CD4-positive, alpha-beta T cell (primary cell): Measurements from ENCODE around the gene SNTG2. TPM values are rescaled to one million over a fixed set of nuclear protein-coding genes. Genes with fewer than 3 reads are reported as not detected.

Experiments used
- ATAC-seq: fragments of 200-7000 bp; cut with Tn5 transposase; one replicate; pipeline ENCODE4 v1.10.0; 2022; ENCODE audit warnings: mild to moderate bottlenecking; ENCODE audit not compliant: poor library complexity
- CTCF ChIA-PET: fragments of 350-600 bp; sonication (Branson Sonifier 250); formaldehyde crosslinking; loops from one replicate; lab custom pipeline; 2021; ENCODE audit warnings: antibody characterized with exemption, inconsistent platforms; lab: Charles Lee
- POLR2A ChIA-PET: fragments of 350-600 bp; sonication (Branson Sonifier 250); formaldehyde crosslinking; loops from one replicate; lab custom pipeline; 2021; ENCODE audit warnings: antibody characterized with exemption, inconsistent platforms; lab: Charles Lee
- DNase-seq, 14 experiments: peaks; one replicate each; pipeline ENCODE4 v3.0.0-alpha.2; 2013 to 2020; ENCODE audit warnings: mixed read lengths in 2 of 14
- H3K27ac ChIP-seq, 2 donors: one replicate each; pipeline versions ENCODE4 v1.5.1 to v1.7.0; 2013; ENCODE audit warnings: low read length in 2 of 2, low read depth in 1 of 2, mild to moderate bottlenecking in 1 of 2
- H3K27me3 ChIP-seq, 2 experiments: 1 replicate in 1 of 2; 2 replicates in 1 of 2; pipeline versions ENCODE4 v1.6.1 to v1.7.0; 2013; ENCODE audit warnings: low read length in 2 of 2, control low read depth in 1 of 2, mild to moderate bottlenecking in 1 of 2, moderate library complexity in 1 of 2; ENCODE audit not compliant: insufficient read depth in 2 of 2, control insufficient read depth in 1 of 2
- H3K36me3 ChIP-seq: one replicate; pipeline ENCODE4 v1.6.1; 2013; ENCODE audit warnings: low read length, control low read depth; ENCODE audit not compliant: insufficient read depth
- H3K4me1 ChIP-seq: one replicate; pipeline ENCODE4 v1.6.1; 2013; ENCODE audit warnings: low read length, control low read depth; ENCODE audit not compliant: insufficient read depth
- H3K4me3 ChIP-seq: one replicate; pipeline ENCODE4 v1.5.1; 2013; ENCODE audit warnings: mild to moderate bottlenecking, low read length, moderate library complexity
- H3K9me3 ChIP-seq, 2 experiments: 1 replicate in 1 of 2; 2 replicates in 1 of 2; pipeline versions ENCODE4 v1.6.1 to v1.7.0; 2013; ENCODE audit warnings: low read length in 2 of 2, mild to moderate bottlenecking in 2 of 2, control low read depth in 1 of 2, moderate library complexity in 1 of 2; ENCODE audit not compliant: control insufficient read depth in 1 of 2, insufficient read depth in 1 of 2
- H3K27ac Mint-ChIP-seq: one replicate; pipeline ENCODE4 v1.8.0; 2020; ENCODE audit warnings: mixed read lengths
- H3K27me3 Mint-ChIP-seq: one replicate; pipeline ENCODE4 v1.8.0; 2021; ENCODE audit warnings: mixed read lengths
- H3K36me3 Mint-ChIP-seq: one replicate; pipeline ENCODE4 v1.8.0; 2021; ENCODE audit warnings: low read depth, mixed read lengths
- H3K4me1 Mint-ChIP-seq: one replicate; pipeline ENCODE4 v1.8.0; 2021; ENCODE audit warnings: low read depth, mixed read lengths
- H3K4me3 Mint-ChIP-seq: one replicate; pipeline ENCODE4 v1.8.0; 2020; ENCODE audit warnings: mild to moderate bottlenecking, mixed read lengths
- H3K9me3 Mint-ChIP-seq: one replicate; pipeline ENCODE4 v1.8.0; 2020; ENCODE audit warnings: mixed read lengths
- intact Hi-C, 2 experiments: fragments of 100-400 bp; cut with DNase I in 1 of 2; cut with micrococcal nuclease in 1 of 2; formaldehyde crosslinking; loops; one replicate each; pipeline versions ENCODE4 v1.15.1 to v1.9.0; 2023 to 2025; cut with DNase I, micrococcal nuclease
- total RNA-seq, 174 experiments: library from RNA in 2 of 174; stranded (reverse) in 2 of 174; gene quantifications; one replicate each; pipeline ENCODE4 v1.2.3 and lab custom pipeline; 2021 to 2026
- TF ChIP-seq, protein P1 (sequence below): fragments of 200-600 bp; IDR thresholded peaks from one replicate; pipeline ENCODE4 v1.8.0; 2022; ENCODE audit warnings: antibody characterized with exemption, mild to moderate bottlenecking

The SNTG2 gene
- total RNA-seq, 2 experiments from 2014 or later, result 1.1 to 1.5 TPM

DNA sequence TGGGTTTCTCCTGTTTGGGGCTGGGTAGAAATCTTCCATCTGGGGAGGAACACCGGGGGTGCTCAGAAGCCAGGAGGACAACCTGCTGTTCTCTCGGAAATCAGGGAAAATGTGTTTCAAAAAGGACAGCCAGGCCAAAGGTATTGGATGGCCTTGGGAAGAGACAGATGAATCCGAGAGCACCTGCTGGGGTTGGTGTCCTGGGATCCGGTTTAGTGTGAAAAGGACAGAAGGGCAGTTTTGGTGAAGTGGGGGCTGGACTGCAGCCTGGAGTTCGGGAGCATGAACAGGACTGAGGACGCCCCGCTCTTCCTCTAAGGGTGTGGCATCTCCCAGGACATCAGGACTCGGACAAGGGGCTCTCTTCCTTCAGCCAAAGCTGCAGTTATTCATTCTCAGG lies 24.9 kb upstream of the SNTG2 start:
- peaks cover 12% of the 10 kb centered on the region for H3K27me3 Mint-ChIP-seq
- H3K27me3 ChIP-seq, result no peaks in the 10 kb centered on the region
- H3K27ac Mint-ChIP-seq, result no peak overlapping the region
- POLR2A ChIA-PET, result no interaction called here
- TF ChIP-seq, protein P1, sequence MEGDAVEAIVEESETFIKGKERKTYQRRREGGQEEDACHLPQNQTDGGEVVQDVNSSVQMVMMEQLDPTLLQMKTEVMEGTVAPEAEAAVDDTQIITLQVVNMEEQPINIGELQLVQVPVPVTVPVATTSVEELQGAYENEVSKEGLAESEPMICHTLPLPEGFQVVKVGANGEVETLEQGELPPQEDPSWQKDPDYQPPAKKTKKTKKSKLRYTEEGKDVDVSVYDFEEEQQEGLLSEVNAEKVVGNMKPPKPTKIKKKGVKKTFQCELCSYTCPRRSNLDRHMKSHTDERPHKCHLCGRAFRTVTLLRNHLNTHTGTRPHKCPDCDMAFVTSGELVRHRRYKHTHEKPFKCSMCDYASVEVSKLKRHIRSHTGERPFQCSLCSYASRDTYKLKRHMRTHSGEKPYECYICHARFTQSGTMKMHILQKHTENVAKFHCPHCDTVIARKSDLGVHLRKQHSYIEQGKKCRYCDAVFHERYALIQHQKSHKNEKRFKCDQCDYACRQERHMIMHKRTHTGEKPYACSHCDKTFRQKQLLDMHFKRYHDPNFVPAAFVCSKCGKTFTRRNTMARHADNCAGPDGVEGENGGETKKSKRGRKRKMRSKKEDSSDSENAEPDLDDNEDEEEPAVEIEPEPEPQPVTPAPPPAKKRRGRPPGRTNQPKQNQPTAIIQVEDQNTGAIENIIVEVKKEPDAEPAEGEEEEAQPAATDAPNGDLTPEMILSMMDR, result no peak
- no peaks in the 10 kb centered on the region for H3K4me1 Mint-ChIP-seq
- H3K36me3 ChIP-seq, result no peaks in the 10 kb centered on the region
- H3K4me1 ChIP-seq, result no peaks in the 10 kb centered on the region
- ATAC-seq, result no peak
- H3K9me3 Mint-ChIP-seq, result no peaks in the 10 kb centered on the region
- intact Hi-C loops, result no loop called here
- no peak overlapping the region for H3K4me3 ChIP-seq
- CTCF ChIA-PET, result no interaction called here
- H3K4me3 Mint-ChIP-seq, result no peak overlapping the region
- H3K9me3 ChIP-seq, result peaks cover 0 to 6% of the 10 kb centered on the region in 2 experiments
- H3K36me3 Mint-ChIP-seq, result no peaks in the 10 kb centered on the region
- H3K27ac ChIP-seq, result no peak overlapping the region
- DNase-seq, result no peak

DNA sequence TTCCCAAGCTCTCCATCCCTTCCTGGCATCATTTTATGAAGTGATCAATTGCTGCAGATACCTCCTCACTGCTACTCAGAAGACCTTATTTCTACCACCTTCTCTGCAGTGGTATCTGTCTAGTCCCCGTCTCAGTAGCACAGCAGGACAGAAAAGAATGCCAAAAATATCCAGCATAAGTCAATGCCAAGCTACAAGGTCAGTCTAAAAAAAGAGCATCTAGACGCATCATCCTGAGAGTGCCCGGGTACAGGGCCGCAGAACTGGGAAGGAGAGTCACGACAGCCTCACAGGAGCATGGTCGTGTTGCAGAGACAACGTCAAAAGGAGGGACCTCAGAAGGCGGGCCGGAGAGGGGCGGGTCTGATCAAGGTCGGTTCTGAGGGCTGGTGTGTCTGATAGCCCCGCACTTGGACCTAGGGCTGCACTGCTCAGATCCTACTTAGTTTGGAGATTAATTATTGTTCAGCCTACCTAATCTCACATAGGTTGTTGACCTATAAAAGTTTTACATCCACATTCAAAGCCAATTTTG lies 24.3 kb upstream of the SNTG2 start:
- H3K27me3 Mint-ChIP-seq, result peaks cover 12% of the 10 kb centered on the region
- intact Hi-C loops, result no loop called here
- H3K4me3 Mint-ChIP-seq, result no peak overlapping the region
- ATAC-seq, result no peak
- H3K27me3 ChIP-seq, result no peaks in the 10 kb centered on the region
- peaks cover 0 to 6% of the 10 kb centered on the region in 2 experiments for H3K9me3 ChIP-seq
- ChIA-PET CTCF (no interaction called here), POLR2A (no interaction called here)
- H3K4me1 ChIP-seq, result no peaks in the 10 kb centered on the region
- DNase-seq, result no peak
- no peaks in the 10 kb centered on the region for H3K36me3 ChIP-seq
- no peak overlapping the region for H3K27ac Mint-ChIP-seq
- TF ChIP-seq, protein P1, result no peak
- H3K4me1 Mint-ChIP-seq, result no peaks in the 10 kb centered on the region
- H3K27ac ChIP-seq, result no peak overlapping the region
- H3K9me3 Mint-ChIP-seq, result no peaks in the 10 kb centered on the region
- H3K4me3 ChIP-seq, result no peak overlapping the region
- H3K36me3 Mint-ChIP-seq, result no peaks in the 10 kb centered on the region

DNA sequence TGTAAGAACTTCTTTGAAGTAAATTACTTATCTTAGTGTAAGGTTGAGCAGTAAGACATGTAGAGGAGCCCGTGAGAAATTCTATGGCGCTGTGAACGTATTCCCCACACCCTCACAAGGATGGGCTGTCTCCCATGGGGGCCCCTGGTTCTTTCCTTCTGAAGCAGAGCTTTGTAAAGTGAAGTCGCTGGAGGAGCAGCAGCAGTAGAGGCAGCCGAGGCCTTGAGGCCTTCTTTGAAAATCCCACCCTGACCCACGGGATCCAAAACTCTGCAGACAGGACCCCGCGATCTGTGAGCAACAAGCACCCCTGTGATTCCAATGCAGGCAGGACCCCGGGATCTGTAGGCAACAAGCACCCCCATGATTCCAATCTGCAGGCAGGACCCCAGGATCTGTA lies 23.8 kb upstream of the SNTG2 start:
- no peaks in the 10 kb centered on the region for H3K4me1 ChIP-seq
- H3K4me1 Mint-ChIP-seq, result no peaks in the 10 kb centered on the region
- no peak for ATAC-seq
- POLR2A ChIA-PET, result no interaction called here
- no peak for DNase-seq
- no peak overlapping the region for H3K4me3 Mint-ChIP-seq
- peaks cover 0 to 6% of the 10 kb centered on the region in 2 experiments for H3K9me3 ChIP-seq
- H3K27me3 ChIP-seq, result no peaks in the 10 kb centered on the region
- H3K36me3 Mint-ChIP-seq, result no peaks in the 10 kb centered on the region
- CTCF ChIA-PET, result no interaction called here
- intact Hi-C loops, result no loop called here
- peaks cover 12% of the 10 kb centered on the region for H3K27me3 Mint-ChIP-seq
- H3K36me3 ChIP-seq, result no peaks in the 10 kb centered on the region
- TF ChIP-seq, protein P1, result no peak
- H3K27ac Mint-ChIP-seq, result no peak overlapping the region
- H3K4me3 ChIP-seq, result no peak overlapping the region
- no peaks in the 10 kb centered on the region for H3K9me3 Mint-ChIP-seq
- H3K27ac ChIP-seq, result no peak overlapping the region
